DMS114 treated with DMSO at 0.1 percent for 48 hours (cell line): Measurements from ENCODE around the gene RTN4RL1.
"Not testable (repeated sequence)": the region's sequence is repeated elsewhere in the genome, so short reads cannot be mapped to it uniquely, and the experiment has no call there.

ENCODE experiments used
- DNase-seq: peaks from one replicate; lab custom pipeline; 2025; ENCODE audit not compliant: unreplicated experiment; lab: John Stamatoyannopoulos, UW

RTN4RL1 gene

GRCh38 chr17:2004435-2004952 lies 20.6 kb downstream of the RTN4RL1 start:
- no peak for DNase-seq

DNA sequence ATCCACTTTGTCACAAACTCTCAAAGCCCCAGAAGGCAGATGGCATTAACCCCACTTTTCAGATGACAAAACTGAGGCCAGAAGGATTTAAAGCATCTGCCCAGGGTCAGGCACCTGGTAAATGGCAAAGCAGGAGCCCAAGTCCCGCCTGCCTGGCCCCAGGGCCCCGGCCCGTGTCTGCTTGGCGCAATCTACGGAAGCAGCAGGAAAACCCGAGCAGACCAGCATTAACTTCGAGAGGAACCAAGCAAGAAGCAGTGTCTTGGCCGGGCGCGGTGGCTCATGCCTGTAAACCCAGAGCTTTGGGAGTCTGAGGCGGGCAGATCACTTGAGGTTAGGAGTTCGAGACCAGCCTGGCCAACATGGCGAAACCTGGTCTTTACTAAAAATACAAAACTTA lies 21.6 kb downstream of the RTN4RL1 start:
- DNase-seq = no peak

- DNase-seq = no peak
These were observed 22.3 kb downstream of the RTN4RL1 start for GRCh38 chr17:2002767-2003329.

DNA sequence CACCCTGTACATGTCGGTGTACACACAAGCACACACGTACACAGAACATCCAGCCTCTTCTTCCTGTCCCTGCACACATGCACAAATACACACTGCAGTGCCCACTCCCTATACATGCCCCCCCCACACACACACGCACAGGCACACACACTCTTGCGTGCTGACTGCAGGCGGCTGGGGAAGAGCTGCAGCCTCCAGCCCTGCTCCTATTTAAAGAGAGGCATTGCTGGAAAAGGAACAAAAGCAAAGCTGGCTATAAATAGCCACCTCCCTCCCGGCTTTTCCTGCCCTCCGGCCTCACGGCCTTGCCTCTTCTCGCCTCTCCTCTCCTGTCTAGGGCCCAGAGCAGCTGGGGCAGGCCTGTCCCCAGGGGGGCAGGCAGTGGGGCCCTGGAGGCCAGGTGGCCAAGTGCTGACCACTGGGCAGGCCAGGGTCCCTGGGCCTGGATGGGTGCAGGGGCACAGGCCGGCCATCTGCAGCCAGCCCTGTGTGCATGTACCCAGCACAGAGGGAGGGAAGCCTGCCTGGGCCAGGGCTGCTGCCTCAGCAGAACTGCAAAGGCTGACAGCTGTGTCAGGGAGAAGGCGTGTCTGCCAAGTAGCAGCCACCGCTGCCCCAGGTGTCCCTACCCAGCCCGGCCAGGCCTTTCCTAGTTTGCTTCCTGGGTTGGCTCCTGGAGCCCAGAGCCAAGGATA lies 25.4 kb downstream of the RTN4RL1 start:
- DNase-seq = no peak

- no peak for DNase-seq
These were observed 27.0 kb downstream of the RTN4RL1 start for GRCh38 chr17:1997927-1998742.

- DNase-seq = no peak
These were observed 27.7 kb downstream of the RTN4RL1 start for GRCh38 chr17:1997289-1997926.

DNA sequence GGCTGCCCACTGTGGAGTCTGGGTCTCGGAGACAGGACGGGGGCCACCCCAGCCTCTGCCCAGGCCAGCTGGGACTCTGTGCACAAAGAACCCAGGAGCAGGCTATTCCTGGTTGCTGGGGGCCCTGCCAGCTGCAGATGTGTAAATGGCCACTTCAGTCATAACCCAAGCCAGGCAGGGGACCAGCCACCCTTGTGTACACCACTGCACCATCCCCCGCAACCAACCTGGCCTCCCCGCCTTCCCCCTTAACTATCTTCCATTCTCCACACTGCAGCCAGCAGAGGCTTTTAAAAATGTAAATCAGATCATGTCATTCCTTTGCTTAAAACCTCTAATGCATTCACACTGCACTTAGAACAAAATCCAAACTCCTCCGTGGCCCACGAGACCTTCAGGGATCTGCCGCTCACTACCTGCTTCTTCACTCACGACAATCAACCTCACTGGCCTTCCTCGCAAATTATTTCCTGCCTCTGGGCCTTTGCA lies 28.3 kb downstream of the RTN4RL1 start:
- DNase-seq = no peak

GRCh38 chr17:1995907-1996799 lies 29.0 kb downstream of the RTN4RL1 start:
- no peak for DNase-seq

- no peak for DNase-seq
These were observed 29.7 kb downstream of the RTN4RL1 start for GRCh38 chr17:1995321-1995892.

GRCh38 chr17:1994707-1995106 lies 30.4 kb downstream of the RTN4RL1 start:
- DNase-seq = no peak

DNA sequence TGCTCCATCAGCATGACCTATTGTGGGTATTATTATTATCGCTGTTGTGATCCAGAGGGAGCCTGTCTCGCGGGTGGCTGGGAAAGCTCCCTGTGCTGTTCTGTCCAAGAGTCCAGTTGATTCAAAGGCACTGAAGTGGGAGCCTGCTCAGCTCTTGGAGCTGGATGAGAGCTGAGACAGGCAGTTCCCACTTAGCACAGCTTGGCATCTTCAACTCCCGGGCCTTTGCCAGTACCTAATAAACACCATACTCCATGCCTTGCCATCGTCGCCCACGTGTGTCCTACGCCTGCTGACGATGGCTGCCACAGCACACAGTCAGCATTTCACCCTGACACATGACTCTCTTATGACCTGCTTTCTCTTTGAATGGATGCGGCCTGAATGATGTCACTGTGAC lies 32.6 kb downstream of the RTN4RL1 start:
- no peak for DNase-seq

DNA sequence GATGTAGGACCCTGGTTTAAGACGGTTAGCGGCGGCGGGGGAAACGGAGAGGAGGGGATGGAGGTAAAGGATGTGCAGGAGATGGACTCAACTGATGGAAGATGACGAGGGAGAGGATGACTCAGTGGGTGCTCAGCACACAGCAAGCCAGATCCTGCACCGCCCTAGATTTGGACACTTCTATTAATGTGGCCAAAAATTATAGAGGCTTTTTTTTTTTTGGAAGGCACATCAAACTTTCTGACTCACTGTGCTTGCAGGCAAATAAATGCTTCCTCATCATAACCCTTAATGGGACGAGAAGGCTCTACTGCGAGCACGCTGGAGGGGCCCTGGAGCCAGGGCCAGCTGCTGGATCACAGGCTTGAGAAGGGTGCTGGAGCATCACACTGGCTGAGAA lies 36.0 kb downstream of the RTN4RL1 start:
- no peak for DNase-seq

GRCh38 chr17:1986783-1987451 lies 38.2 kb downstream of the RTN4RL1 start:
- DNase-seq = no peak

DNA sequence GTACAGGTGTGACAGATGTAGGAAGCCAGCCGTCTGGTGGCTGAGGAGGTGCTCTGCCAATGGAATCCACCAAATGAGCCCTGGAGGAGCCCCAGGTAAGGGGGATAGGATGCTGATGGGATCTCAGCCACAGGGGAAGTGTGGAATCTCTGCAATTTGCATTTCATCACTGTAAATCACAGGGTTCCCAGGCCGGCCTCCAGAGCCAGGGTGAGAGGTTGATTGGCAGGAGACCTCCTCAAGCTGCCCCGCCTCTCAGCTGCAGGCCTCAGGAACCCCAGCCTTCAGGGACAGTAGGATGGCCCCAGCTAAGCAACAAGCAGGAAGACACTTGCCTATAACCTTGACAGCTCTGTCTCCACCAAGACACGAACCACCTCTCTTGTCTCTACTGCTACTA lies 39.4 kb downstream of the RTN4RL1 start:
- no peak for DNase-seq

- DNase-seq = no peak
These were observed 40.0 kb downstream of the RTN4RL1 start for GRCh38 chr17:1985093-1985492.

GRCh38 chr17:1982793-1983366 lies 42.3 kb downstream of the RTN4RL1 start:
- DNase-seq = not testable (repeated sequence)

- DNase-seq = no peak
These were observed 44.4 kb downstream of the RTN4RL1 start for GRCh38 chr17:1980665-1981250.

DNA sequence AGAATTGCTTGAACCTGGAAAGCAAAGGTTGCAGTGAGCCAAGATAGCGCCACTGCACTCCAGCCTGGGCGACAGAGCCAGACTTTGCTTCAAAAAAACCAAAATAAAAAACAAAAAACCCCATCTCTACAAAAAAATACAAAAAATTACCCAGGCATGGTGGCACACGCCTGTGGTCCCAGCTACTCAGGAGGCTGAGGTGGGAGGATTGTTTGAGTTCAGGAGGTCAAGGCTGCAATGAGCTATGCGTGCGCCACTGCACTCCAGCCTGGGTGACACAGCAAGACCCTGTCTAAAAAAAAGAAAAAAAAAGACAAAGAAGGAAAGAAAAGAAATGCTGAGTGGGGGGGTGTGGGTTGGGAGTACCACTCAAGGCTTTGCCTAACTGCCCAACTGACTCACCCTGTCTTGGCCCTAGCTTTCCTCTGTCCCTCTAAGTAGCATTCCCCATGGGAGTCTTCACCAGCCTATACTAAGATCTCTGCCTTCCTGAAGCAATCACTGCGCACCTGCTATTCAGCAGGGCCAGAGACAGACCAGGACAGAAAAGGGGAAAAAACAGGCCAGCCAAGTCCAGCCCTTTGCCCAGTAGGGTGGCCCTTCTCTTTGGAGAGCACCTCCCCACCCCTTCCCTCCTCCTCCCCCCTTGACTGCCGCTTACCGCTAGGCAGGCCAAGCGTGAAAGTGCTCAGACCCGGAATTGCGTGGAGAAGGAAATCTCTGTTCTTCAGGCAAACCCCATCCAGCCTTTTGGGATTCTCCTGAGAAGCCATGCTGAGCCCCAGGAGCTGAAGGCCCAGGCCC lies 45.8 kb downstream of the RTN4RL1 start:
- no peak for DNase-seq
